ENCODE results near the gene SLC15A5. TPM values are rescaled to one million over a fixed set of nuclear protein-coding genes. Genes with fewer than 3 reads are reported as not detected.

SLC15A5 gene
- total and polyA plus RNA-seq, 12 donors = not detected

DNA sequence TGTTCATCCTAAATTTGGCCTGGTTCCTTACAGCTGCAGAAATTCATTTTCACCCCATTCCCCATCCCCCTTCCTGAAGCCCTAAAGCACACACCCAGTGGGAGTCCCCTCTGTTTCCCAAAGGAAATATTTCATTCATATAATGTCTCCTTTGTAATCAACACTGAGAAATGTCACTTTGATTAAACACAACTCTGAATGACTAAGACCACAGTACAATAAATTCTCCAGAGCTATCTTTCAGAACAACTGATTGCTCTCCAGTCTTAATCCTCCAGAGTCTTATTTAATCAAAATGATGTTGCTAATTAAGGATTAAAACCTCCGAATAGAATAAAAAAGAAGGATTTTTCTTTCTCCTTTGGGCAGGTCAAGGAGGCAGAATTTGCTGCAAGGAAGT lies 6.4 kb downstream of the SLC15A5 start:
- intact Hi-C loops (cut with DNase I) = no loop called here
- Histone ChIP-seq H3K27me3 (no peaks in the 10 kb centered on the region), H3K4me1 (no peaks in the 10 kb centered on the region), H3K27ac (no peak overlapping the region), H3K9me3 (no peaks in the 10 kb centered on the region), H3K4me3 (no peak overlapping the region), H3K36me3 (no peaks in the 10 kb centered on the region)
- ATAC-seq = no peak
- no peak for DNase-seq
- 32 to 41% methylated on average over 1 of the region's 1 CpG for WGBS, 2 donors
- TF ChIP-seq, protein P1, sequence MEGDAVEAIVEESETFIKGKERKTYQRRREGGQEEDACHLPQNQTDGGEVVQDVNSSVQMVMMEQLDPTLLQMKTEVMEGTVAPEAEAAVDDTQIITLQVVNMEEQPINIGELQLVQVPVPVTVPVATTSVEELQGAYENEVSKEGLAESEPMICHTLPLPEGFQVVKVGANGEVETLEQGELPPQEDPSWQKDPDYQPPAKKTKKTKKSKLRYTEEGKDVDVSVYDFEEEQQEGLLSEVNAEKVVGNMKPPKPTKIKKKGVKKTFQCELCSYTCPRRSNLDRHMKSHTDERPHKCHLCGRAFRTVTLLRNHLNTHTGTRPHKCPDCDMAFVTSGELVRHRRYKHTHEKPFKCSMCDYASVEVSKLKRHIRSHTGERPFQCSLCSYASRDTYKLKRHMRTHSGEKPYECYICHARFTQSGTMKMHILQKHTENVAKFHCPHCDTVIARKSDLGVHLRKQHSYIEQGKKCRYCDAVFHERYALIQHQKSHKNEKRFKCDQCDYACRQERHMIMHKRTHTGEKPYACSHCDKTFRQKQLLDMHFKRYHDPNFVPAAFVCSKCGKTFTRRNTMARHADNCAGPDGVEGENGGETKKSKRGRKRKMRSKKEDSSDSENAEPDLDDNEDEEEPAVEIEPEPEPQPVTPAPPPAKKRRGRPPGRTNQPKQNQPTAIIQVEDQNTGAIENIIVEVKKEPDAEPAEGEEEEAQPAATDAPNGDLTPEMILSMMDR (IDR thresholded peaks at IDR 0.05) = no peak

DNA sequence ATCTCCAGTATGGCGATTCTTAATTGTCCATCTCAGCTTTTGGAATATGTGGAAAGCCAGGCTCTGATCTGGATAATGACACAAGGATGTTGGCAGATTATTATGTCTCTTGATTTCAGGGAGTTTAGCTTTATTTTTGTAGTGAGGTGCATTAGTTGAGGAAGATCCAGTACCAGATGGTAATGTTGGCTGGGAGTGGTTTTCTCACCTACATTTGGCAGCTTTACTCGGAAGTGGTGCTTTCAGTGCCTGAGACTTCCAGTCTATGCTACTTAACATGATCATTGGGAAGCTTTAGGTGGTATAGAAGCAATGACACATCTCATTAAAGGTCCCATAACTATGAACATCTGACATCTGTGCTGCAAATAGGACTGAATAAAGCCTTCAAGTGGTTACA lies 7.5 kb downstream of the SLC15A5 start:
- H3K4me3 ChIP-seq = no peak overlapping the region
- H3K9me3 ChIP-seq = no peaks in the 10 kb centered on the region
- H3K36me3 ChIP-seq = no peaks in the 10 kb centered on the region
- DNase-seq = no peak
- intact Hi-C loops (cut with DNase I) = no loop called here
- H3K27me3 ChIP-seq = no peaks in the 10 kb centered on the region
- TF ChIP-seq, protein P1 (IDR thresholded peaks at IDR 0.05) = no peak
- ATAC-seq = no peak
- H3K27ac ChIP-seq = no peak overlapping the region
- H3K4me1 ChIP-seq = no peaks in the 10 kb centered on the region
- 81 to 82% methylated on average over 2 of the region's 2 CpGs for WGBS, 2 donors

DNA sequence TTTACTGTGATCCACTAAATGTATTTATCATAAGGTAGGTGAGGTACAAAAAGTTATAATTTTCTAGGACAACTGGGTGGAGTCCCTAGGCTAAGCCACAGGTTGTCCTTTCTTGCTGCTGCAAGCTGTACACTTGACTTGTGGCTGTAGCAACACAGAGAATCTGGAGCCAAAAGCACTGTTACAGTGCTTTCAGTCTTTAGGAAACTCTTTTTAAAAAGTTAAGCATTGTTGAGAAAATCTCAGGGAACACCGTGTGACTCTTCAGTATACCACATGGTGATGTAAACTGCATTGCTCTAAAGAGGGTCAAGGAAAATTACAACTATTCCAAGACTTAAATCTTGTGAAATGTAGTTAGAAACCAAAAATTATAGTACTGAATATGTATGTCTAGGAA lies 11.4 kb downstream of the SLC15A5 start:
- ATAC-seq = no peak
- no peak for DNase-seq
- no peak overlapping the region for H3K4me3 ChIP-seq
- WGBS, 2 donors = 58 to 59% methylated on average over 1 of the region's 1 CpG
- no peak overlapping the region for H3K27ac ChIP-seq
- TF ChIP-seq, protein P1 (IDR thresholded peaks at IDR 0.05) = no peak
- no peaks in the 10 kb centered on the region for H3K4me1 ChIP-seq
- no peaks in the 10 kb centered on the region for H3K27me3 ChIP-seq
- H3K9me3 ChIP-seq = peaks cover 0 to 13% (median 0%) of the 10 kb centered on the region in 11 donors
- no peaks in the 10 kb centered on the region for H3K36me3 ChIP-seq
- intact Hi-C loops (cut with DNase I) = no loop called here

DNA sequence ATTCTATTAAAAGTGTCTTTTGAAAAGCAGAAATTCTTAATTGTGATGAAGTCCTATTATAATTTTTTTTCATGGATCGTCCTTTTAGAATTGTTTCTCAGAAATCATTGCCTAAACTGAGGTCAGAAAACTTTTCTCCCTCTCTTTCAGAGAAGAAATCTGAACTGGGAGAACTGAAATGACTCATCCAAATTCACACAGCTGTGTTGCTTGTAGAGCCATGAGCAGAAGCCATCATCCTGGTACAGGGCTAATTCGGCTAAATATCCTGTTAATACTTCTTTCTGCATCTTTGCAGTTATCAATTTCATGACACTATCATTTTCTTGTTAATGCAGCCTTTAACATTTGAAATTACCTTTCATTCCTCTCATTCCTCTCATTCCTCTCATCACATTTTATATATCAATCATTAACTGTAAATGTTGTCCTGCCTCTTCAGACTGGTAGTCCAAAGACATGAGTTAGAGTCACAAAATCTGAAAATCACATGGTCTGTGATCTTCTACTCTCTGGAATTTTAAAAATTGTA lies 15.5 kb downstream of the SLC15A5 start:
- TF ChIP-seq, protein P1 (IDR thresholded peaks at IDR 0.05) = no peak
- no peak for ATAC-seq
- no peak for DNase-seq
- Histone ChIP-seq H3K27me3 (no peaks in the 10 kb centered on the region), H3K36me3 (no peaks in the 10 kb centered on the region), H3K4me1 (no peaks in the 10 kb centered on the region), H3K9me3 (peaks cover 0 to 13% (median 0%) of the 10 kb centered on the region in 11 donors), H3K27ac (no peak overlapping the region), H3K4me3 (no peak overlapping the region)
- 78 to 80% methylated on average over 2 of the region's 2 CpGs for WGBS, 2 donors
- intact Hi-C loops (cut with DNase I) = no loop called here
